HS-27A (cell line): ENCODE measurements around the gene SRP72.
A peak's percentile ranks its signal among the peaks of the same experiment; 100 is the strongest.
"Not testable (repeated sequence)": the region's sequence is repeated elsewhere in the genome, so short reads cannot be mapped to it uniquely, and the experiment has no call there.

Experiments
- DNase-seq: peaks from one replicate; pipeline ENCODE4 v3.0.0-alpha.2; 2012; ENCODE audit warnings: low read depth, missing footprints

Gene SRP72

GRCh38 chr4:56467284-56468096 is at the start of gene SRP72:
SRP72 (plus strand) TSS chr4:56467617; CDS start chr4:56467636, 19 bp downstream.
- peak; percentile 54 for DNase-seq

GRCh38 chr4:56424176-56424575 is 43.2 kb upstream of the SRP72 start:
- no peak for DNase-seq

- DNase-seq = no peak
These were observed 42.5 kb upstream of the SRP72 start for GRCh38 chr4:56424697-56425514.

- DNase-seq = no peak
These were observed 41.9 kb upstream of the SRP72 start for GRCh38 chr4:56425518-56425917.

GRCh38 chr4:56426273-56426672 is 41.1 kb upstream of the SRP72 start:
- DNase-seq = no peak

GRCh38 chr4:56427179-56427578 is 40.2 kb upstream of the SRP72 start:
- no peak for DNase-seq

- no peak for DNase-seq
These were observed 37.2 kb upstream of the SRP72 start for GRCh38 chr4:56430203-56430602.

- no peak for DNase-seq
These were observed 34.1 kb upstream of the SRP72 start for GRCh38 chr4:56433280-56433679.

- DNase-seq = no peak
These were observed 32.7 kb upstream of the SRP72 start for GRCh38 chr4:56434599-56435139.

- DNase-seq = peak; percentile 92
These were observed 32.1 kb upstream of the SRP72 start, which contains the start of gene PPAT for GRCh38 chr4:56435140-56435926. PPAT (minus strand) TSS chr4:56435615; CDS start chr4:56435477, 138 bp downstream.

GRCh38 chr4:56438766-56439165 is 28.7 kb upstream of the SRP72 start:
- DNase-seq = no peak

GRCh38 chr4:56440983-56441382 is 26.4 kb upstream of the SRP72 start:
- DNase-seq = no peak

GRCh38 chr4:56444719-56445118 is 22.7 kb upstream of the SRP72 start:
- no peak for DNase-seq

GRCh38 chr4:56445699-56446098 is 21.7 kb upstream of the SRP72 start:
- no peak for DNase-seq

- no peak for DNase-seq
These were observed 19.1 kb upstream of the SRP72 start for GRCh38 chr4:56448301-56448700.

GRCh38 chr4:56449475-56449874 is 17.9 kb upstream of the SRP72 start:
- DNase-seq = not testable (repeated sequence)

- DNase-seq = no peak
These were observed 17.1 kb upstream of the SRP72 start for GRCh38 chr4:56450342-56450741.

- no peak for DNase-seq
These were observed 7.3 kb upstream of the SRP72 start for GRCh38 chr4:56460085-56460484.

- DNase-seq = no peak
These were observed 5.3 kb upstream of the SRP72 start for GRCh38 chr4:56462157-56462556.

- DNase-seq = no peak
These were observed 3.7 kb upstream of the SRP72 start for GRCh38 chr4:56463711-56464110.

GRCh38 chr4:56464581-56464980 is 2.8 kb upstream of the SRP72 start:
- no peak for DNase-seq
